Measurements from ENCODE around the gene LINC01488.

The LINC01488 gene

DNA sequence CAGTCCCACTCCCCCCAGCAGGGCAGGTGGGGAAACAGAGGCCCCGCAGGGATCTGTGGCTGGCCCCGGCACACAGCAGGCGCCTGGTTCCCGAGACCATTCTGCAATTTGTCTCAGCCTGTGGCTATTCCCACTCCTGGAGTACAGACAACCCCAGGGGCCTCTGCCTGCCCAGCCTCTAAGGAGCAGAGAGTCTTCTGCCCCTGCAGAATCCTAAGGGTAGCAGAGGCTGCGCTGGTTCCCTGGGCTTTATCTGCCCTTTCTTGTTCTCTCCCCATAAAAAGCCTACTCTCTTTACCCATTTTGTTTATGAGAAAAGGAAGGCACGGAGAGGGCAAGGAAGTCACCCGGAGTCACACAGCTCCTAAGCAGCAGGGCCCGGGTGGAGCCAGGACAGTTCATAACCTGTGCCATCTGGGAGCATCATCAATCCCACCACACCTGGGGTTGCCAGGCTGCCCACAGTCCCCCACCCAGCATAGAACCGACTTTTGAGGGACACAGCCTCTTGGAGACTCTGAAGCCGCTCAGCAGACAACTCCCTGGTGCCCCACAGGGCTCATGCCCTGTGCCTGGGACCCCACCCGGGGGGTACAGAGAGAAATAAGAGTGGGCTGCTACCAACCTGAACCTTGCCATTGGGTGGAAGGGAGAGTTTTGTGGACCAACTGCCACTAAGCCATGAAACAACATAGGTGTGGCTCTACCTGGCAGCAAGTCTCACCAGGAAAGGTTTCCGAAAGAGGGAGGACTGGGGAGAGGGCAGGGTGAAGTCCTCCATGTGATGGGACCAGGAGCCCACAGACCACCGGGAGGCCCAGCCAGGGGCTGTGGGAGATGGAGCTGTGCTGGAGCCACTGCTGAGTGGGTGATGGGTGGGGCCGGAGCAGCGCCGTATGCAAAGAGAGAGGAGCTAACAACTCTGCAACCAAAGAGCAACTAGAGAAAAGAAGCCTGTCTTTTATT is 17.2 kb upstream of the LINC01488 start:
- DNase-seq (ENCODE audit: low read depth, low spot score) = no peak

DNA sequence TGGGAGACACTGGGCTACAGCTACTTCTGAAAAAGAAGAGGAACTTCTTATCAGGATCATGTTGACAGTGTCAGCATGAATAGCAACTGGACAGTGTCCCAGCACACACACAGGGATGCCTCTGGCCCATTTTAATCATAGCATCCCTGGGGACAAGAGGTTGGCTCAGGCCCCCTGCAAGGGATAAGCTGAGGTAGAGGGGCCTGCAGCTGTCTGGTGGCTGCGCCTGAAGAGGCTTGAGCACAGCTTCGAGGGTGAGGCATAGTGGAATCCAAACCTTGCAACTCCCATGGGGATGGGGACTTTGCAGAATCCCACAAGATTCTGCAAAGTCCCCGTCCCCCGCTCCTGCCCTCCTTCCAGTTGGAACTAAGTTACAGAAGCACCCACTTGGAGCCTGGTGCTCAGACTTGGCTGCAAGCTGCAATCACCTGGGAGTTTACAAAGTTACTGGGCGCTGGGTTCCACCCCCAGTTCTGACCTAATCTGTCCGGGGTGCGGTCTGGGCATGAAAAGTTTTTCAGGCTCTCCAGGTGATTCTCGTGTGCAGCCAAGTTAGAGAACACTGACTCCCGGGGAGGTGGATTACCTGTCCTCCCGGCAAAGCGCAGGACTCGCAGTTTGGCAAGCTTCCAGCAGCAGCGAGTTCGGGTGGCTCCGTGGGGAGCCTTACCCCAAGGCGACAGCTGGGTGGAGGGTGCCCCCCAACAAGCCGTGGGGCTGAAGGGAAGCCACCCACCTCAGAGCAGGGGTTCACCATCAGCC is 16.0 kb upstream of the LINC01488 start:
- no peak for DNase-seq (ENCODE audit: low read depth, low spot score)

DNA sequence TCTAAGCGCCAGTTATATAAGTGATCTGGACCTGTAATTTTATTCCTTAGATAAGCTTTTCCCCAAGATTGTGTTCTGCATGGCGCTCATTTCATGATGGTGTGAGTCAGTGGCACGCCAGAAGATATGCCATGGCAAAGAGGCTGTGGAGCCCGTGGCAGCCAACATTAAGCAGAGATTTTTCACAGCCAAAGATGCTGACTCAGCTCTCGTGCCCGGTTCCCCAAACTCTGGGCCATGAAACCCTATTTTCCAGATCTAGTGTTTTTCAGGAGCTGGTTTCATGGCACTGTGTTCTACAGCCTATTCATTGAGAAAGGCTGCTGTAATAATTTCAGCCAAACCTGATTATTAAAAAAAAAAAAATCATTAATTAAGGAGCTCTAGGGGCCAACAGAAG is 15.4 kb upstream of the LINC01488 start:
- no peak for DNase-seq (ENCODE audit: low read depth, low spot score)

DNA sequence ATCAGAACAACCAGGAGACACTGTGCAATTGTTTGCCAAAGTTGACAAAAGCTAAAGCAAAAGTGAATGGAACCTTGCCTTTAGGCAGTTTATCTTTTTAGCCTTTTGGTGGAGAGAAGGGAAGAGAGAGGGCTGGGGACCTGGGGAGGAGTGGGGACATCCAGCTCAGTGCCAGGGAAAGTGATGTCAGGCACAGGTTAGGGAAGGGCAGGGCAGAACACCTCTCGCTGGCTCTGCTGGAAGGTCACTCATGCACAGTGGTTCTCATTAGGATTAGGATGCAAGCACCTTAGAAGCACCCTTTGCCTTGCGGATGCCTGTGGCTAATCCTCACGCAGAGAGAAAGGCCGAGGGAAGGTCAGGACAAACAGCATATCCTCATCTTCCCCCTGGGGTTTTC is 14.3 kb upstream of the LINC01488 start:
- no peak for DNase-seq (ENCODE audit: low read depth, low spot score)

DNA sequence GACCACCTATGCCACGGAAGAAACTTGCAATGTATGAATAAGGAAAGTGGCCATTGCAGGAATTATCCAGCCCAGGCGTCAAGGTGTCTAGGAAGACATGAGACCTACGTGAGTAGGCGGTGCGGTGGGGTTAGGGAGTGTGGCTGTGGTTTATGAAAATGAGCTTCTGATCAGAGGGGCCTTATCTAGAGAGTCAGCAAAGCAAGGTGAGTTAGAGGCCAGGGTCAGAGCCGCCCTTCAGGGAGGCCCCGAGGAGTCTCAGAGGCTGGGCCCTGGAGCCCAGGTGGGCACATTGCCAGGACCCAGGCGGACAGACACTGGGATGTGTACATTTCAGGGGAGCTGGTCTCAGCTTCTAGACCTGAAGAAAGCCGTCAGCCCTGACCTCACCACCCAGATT is 13.8 kb upstream of the LINC01488 start:
- DNase-seq (ENCODE audit: low read depth, low spot score) = no peak

DNA sequence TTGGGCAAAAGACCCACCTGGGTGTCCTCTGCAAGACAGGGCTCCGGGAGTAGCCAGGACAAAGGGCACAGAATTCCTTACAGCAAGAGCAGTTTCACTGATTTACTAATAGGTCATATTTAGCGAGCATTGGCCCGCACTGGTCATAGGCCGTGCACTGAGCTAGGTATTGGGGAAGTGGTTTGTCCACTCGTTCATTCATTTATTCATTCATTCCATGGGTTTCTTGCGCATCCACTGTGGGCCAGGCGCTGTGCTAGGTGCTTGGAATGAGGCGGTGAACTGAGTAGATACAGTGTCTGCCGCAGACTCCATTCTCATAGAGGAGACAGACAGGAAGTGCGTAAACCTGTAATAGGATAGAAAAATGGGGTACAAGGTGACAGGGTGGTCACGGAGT is 13.2 kb upstream of the LINC01488 start:
- no peak for DNase-seq (ENCODE audit: low read depth, low spot score)

DNA sequence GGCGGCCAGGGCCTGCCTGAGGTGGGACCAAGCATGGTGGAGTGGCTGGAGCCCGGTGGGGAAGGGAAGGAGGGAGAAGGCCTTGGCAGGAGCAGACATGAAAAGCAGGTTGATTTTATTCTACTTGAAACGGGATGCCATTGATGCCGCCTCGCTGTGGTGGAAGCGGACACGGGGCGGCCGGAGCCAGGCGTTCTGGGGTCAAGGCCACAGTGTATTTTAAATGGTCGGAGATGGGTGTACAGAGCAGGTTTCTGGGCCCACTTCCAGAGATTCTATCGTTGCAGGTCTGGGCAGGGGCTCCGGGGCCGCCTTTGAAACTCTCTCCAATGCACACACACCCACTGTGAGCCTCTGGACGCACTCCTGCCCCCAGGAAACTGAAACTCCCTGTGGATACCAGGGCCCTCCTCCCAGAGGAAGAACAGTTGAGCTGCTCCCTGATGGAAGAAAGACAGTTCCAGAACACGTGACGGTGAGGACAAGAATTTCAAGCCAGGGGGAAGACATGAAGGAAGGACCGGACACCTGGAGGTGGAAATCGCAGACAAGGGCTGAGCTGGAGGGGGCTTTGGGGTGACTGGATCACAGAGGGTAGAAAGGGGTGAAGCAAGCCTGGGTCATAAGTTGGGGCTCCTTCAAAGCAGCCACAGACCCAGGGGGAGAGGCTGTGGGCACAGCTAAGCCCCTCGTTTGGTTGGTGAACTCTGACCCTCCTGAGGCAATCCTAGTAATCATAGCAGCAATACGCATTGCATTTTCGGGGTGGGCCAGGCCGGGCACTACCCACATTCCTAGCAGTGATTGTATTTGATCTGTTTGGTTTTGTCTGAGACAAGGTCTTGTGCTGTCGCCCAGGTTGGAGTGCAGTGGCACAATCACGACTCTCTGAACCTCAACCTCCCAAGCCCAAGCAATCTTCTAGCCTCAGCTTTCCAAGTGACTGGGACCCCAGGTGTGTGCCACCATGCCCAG is 12.3 kb upstream of the LINC01488 start:
- no peak for DNase-seq (ENCODE audit: low read depth, low spot score)

DNA sequence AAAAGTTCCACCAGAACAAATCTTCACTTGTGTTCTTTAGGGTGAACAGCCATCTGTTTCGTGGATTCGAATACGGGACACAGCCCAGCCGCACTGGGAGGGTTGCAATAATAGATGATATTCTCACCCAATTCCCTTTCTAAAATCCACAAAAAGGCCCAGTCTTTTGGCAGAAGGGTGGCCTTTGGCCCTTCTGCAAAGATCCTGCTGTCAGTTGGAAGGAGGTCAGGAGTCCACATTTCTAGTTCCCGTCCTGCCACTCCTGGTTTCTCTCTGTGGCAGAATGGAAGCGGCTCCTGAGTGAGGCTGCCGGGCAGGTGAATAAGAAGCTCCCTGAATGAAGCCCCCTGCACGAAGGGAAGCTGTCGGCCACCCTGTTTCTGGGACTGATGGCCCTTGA is 11.2 kb upstream of the LINC01488 start:
- DNase-seq (ENCODE audit: low read depth, low spot score) = no peak

DNA sequence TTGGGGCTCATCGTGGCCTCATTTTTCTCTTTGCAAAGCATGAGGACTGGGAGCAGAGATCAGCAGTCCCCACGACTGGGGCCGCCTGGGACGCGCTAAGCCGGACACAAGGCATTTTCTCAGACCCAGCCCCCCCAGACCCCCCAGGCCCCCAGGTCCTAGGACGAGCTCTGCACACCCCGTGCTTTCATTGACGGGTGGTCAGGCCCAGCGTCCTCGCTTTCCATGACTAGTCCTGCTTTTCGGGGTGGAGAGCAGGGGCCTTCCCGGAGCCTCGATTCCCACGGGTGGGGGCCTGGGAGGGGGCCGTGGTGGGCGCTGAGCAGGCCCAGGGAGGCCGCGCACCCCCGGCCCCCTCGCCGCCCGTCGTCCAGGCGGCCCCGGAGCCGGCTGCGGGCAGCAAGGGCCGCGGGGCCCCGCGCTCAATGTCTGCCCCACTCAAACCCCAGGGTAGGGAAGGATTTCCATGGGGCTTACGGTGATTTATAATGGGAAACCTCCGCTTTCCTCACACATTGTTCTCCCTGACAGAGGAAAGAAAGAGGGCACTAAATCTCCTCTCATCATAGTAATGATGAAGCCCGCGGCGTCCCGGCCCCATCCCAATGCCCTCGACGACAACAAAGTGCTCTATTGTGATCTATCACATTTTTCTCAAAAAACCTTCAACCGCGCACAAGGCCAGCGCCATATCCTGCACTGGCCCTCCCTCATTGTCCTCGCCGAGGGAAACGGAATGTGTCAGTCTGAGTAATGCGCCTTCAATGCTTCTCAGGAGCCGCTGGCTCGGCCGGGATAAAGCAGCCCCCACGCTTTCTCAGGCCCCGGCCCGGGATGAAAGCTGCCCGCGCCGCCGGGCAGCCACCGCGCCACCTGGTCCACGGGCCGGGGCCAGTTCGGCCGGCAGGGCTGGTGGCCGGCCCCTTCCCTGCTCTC is 10.4 kb upstream of the LINC01488 start:
- DNase-seq (ENCODE audit: low read depth, low spot score) = peak; percentile 86

DNA sequence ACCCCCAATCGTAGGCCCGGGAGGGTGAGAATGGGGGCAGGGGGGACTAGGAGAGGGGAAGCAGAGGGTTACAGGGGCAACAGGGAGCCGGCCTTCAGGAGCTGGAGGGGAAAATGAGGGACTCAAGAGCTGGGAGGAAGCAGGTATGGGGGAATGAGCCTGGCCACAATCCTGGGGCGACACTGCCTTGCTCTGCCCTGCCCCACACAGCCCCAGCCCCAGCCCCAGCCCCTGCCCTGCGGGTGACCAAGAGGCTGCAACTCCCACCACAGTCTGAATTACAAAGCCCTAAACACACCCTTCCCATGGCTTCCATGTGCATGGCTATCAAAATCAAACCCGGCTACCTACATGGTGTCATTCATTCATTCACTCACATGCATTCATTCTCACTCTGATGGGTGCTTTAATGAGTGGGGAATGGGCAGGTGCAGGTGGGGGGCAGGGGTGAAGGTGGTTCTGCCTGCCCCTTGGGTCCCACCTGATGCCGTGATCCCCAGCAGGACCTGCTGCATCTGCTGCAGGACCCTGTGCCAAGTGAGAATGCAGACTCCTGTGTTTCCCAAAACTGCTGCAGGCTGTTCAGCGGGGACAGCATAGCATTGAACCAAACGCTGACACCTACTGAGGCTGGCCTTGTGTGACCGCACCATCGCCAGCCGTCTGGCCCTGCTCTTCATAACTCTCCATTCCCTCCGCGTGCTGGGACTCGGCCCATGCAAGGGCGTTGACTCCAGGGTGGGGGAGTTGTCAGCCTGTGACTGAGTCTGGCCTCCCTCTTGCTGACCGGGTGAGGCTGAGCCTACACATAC is 9.5 kb upstream of the LINC01488 start:
- DNase-seq (ENCODE audit: low read depth, low spot score) = no peak

DNA sequence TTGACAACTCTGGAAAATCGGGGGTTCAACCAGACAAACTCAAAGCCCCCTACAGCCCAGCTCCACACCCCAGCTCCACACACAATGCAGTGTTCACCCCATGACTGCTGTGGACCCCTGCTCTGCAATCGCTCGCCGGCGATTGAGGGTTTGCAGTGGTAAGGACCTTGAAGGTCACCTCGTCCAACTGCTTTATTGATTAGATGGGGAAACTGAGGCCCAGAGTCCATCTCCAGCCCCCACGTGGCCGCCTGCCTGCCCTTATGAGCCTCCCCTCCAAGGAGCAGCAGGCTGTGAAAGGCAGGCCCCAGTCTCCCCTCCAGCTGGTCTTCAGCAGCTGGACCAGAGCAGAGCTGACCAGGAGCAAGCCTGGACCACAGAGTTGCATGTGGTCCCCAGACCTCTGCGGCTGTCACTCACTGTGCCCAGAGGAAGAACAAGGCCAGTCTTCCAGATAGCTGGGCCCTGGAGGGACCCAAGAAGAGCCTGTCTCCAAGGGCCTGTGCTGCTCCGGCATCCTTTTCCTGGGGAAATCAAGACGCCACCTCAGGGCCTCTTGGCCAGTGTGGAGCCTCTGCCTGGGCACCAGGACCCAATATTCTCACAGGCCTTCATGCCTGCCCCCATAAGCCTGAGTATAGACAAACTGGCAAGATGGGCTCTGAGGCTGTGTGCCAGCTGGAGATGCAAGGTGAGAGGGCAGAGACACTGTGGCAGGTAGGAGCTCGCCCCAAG is 8.8 kb upstream of the LINC01488 start:
- no peak for DNase-seq (ENCODE audit: low read depth, low spot score)

DNA sequence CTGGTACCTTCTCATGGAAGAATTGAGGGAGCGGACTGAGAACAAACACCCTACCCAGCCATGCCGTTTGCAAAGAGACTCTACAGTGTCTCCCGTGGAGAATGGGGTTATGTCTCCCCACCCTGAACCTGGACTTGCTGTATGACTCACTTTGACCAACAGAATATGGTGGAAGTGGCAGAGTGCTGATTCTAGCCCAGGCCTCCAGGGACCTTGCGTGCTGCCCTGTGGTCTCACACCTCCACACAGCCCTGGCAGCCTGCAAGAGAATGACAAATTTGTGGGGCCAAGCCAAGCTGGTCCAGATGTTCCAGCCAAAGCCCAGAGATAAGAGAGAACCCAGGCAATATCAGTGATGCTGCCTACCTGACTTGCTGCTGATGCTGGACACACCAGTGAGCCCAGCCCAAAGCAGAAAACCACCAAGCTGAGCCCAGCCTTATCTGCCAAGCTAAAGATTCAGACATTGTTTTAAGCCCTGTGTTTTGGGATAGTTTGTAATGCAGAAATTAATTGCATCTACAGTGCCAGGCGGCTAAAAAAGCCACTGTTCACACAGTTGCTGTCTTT is 8.1 kb upstream of the LINC01488 start:
- no peak for DNase-seq (ENCODE audit: low read depth, low spot score)

DNA sequence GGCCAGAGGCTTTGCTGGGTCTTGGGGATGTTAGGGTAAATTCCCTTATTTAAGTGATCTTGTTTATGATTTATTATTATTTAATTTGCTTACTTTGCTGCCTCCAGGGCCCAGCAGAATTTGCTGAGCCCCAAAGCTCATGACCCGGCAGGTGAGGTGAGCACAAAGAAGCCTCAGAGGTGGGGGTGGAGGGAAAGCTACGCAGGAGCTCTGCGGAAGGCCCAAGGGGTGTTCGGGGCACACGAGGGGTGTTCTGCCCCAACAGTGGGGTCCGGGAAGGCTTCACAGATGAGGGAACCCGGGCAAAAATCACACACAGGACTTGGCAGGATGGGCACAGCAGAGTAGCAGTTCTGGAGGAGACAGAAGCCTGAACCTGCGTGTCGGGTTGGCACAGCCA is 6.7 kb upstream of the LINC01488 start:
- DNase-seq (ENCODE audit: low read depth, low spot score) = no peak

DNA sequence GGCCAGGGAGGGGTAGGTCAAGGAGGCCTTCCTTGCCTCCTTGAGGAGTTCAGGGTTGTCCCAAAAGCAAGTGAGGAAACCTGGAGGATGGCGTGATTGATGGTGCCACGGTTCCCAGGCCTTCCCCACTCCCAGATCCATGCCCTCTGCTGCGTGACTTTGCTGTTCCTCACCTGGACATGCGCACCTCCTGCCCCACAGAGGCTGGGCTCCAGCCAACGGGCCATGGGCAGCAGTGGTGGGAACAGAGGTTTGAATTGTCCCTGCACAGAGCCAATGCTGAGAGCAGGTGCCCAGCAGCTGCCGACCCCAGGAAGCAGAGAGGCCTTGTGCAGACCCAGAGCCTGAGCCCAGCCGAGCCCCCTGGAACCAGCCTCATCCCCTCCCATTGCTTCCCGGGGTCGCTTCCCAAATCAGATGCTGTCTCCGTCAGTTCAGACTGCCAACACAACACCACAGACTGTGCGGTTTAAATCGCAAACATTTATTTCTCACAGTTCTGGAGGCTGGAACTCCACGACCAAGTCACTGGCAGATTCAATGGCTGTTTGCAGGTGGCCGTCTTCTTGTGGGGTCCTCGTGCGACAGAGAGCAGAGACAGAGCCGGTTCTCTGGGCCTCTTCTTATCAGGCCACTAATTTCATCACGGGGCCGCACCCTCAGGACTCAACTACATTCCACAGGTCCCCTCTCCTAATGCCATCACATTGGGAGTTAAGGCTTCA is 6.2 kb upstream of the LINC01488 start:
- no peak for DNase-seq (ENCODE audit: low read depth, low spot score)

DNA sequence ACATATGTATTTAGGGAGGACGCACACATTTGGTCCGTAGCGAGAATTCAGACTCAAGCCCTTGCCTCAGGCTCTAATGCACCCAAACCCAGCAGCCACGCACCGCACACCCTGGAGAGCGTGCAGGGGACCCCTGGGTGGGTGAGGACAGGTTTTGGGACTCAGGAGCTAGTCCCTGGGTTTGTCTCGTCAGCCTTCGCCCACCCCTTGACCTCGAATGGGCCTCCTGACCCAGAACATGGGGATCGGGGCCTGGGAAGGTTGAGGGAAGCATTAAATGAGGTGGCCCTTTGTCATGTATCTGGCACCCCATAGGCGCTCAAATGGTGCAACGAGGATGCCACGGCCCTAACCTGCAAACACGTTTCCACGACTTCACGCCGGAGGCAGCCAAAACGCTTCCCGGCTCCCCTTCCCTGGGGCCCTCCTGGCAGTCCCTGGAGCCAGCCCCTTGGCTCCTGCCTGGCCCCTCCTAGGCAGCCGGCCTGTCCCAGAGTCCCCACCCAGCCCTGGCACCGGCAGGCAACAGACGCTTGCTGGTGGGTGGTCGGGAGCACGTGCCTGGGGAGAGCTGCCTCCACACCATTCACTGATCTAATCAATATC is 5.5 kb upstream of the LINC01488 start:
- DNase-seq (ENCODE audit: low read depth, low spot score) = no peak

DNA sequence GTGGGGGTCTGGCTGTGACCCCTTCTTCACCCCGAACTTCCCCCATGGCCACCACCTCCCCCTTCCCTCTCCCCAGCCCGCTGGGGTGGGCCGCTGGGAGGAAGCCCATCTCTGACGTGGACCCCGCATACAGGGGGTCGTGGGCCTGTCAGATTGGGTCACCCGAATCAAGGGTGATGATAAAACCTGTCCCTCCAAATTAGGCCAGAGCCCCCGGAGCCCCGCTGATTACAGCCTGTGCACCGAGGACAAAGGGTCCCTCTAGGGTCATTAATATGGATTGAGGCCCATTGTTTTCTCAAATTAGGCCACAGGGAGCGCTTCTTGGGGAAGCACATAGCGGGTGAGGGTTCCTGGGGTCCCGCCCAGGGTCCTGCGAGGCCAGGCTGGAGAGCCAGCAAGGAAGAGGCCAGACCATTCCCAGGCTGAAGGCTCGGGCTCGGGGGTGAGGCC is 4.9 kb upstream of the LINC01488 start:
- no peak for DNase-seq (ENCODE audit: low read depth, low spot score)

DNA sequence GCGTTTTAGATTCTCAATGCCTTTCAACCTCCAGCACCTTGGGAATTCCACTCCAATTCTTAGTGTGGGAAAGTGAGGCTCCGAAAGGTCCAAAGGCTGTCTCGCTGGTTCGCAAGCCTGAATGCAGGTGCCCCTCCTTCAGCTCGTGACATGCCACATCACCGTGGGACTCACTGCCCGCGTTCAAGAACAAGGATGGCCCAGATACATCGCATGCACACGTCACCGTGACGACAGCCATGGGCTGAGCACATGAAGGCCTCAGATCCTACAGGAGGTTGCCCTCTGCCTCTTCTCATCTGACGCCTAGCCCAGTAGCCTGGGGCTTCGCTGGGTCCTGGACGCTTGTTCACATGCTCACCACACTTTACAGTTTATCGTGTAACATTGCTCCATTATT is 4.4 kb upstream of the LINC01488 start:
- no peak for DNase-seq (ENCODE audit: low read depth, low spot score)
